Measurements from ENCODE around the gene NRIP2. TPM values are rescaled to one million over a fixed set of nuclear protein-coding genes. Genes with fewer than 3 reads are reported as not detected.

The NRIP2 gene
- total RNA-seq, 4 donors from 2014 or later: 0.48 to 4.7 (median 1.9) TPM

GRCh38 chr12:2813214-2814185 lies 21.3 kb downstream of the NRIP2 start:
- H3K9me3 ChIP-seq: no peaks in the 10 kb centered on the region
- H3K27ac ChIP-seq: peak overlapping the region; percentile 92
- WGBS: 16% methylated on average over 10 of the region's 10 CpGs
- peaks cover 19% of the 10 kb centered on the region for H3K36me3 ChIP-seq
- H3K27me3 ChIP-seq: no peaks in the 10 kb centered on the region
- peaks cover 22% of the 10 kb centered on the region for H3K4me1 ChIP-seq
- TF ChIP-seq EP300 (IDR thresholded peaks at IDR 0.05): no peak
- TF ChIP-seq CTCF (IDR thresholded peaks at IDR 0.05): peak; percentile 47 to 48
- DNase-seq (ENCODE audit: low spot score in 2 of 2): no peak
- peak overlapping the region; percentile 63 for H3K4me3 ChIP-seq

GRCh38 chr12:2812290-2813213 lies 22.3 kb downstream of the NRIP2 start, which contains the start of gene ITFG2:
ITFG2 (plus strand) TSS chr12:2812668; CDS start chr12:2812761, 93 bp downstream.
- TF ChIP-seq EP300 (IDR thresholded peaks at IDR 0.05) (no peak), CTCF (IDR thresholded peaks at IDR 0.05) (no peak), POLR2AphosphoS5 (IDR thresholded peaks at IDR 0.05) (peak; percentile 79 to 95 (median 93)), POLR2A (IDR thresholded peaks at IDR 0.05) (peak in 1 of 2 donors; percentile 82)
- Histone ChIP-seq H3K27ac (peak within 1 kb of the TSS; percentile 92), H3K9me3 (no peaks in the 10 kb centered on the region), H3K4me1 (peaks cover 22% of the 10 kb centered on the region), H3K27me3 (no peaks in the 10 kb centered on the region), H3K4me3 (peak within 1 kb of the TSS; percentile 63), H3K36me3 (peaks cover 10% of the 10 kb centered on the region)
- DNase-seq (ENCODE audit: low spot score in 2 of 2): peak; percentile 99
- WGBS: under 1% methylated on average over 32 of the region's 48 CpGs

- H3K4me3 ChIP-seq: peak overlapping the region; percentile 63
- H3K9me3 ChIP-seq: no peaks in the 10 kb centered on the region
- no peak for TF ChIP-seq CTCF (IDR thresholded peaks at IDR 0.05)
- no peak for TF ChIP-seq EP300 (IDR thresholded peaks at IDR 0.05)
- no peak for TF ChIP-seq POLR2A (IDR thresholded peaks at IDR 0.05)
- no peak for TF ChIP-seq POLR2AphosphoS5 (IDR thresholded peaks at IDR 0.05)
- no peaks in the 10 kb centered on the region for H3K27me3 ChIP-seq
- peak overlapping the region; percentile 92 for H3K27ac ChIP-seq
- 53% methylated on average over 5 of the region's 5 CpGs for WGBS
- H3K36me3 ChIP-seq: peaks cover 7% of the 10 kb centered on the region
- DNase-seq (ENCODE audit: low spot score in 2 of 2): no peak
- H3K4me1 ChIP-seq: peaks cover 22% of the 10 kb centered on the region
These were observed 23.0 kb downstream of the NRIP2 start for GRCh38 chr12:2811801-2812200.

GRCh38 chr12:2806700-2807099 lies 28.1 kb downstream of the NRIP2 start:
- Histone ChIP-seq H3K4me3 (no peak overlapping the region), H3K27ac (no peak overlapping the region), H3K36me3 (peaks cover 39% of the 10 kb centered on the region), H3K9me3 (no peaks in the 10 kb centered on the region), H3K4me1 (peaks cover 4% of the 10 kb centered on the region), H3K27me3 (no peaks in the 10 kb centered on the region)
- no peak for DNase-seq (ENCODE audit: low spot score in 2 of 2)
- no peak for TF ChIP-seq POLR2A (IDR thresholded peaks at IDR 0.05)
- TF ChIP-seq EP300 (IDR thresholded peaks at IDR 0.05): no peak
- no peak for TF ChIP-seq CTCF (IDR thresholded peaks at IDR 0.05)
- no peak for TF ChIP-seq POLR2AphosphoS5 (IDR thresholded peaks at IDR 0.05)
- WGBS: 95% methylated on average over 6 of the region's 6 CpGs

All from suprapubic skin (tissue), 4 donors.